Esophagus squamous epithelium (tissue), 4 donors: ENCODE results near the gene HOXB13.

Experiments used
- POLR2A ChIP-seq, 4 donors: fragments of 450-650 bp; IDR thresholded peaks; one replicate each; pipeline ENCODE4 v1.6.1; 2017; ENCODE audit warnings: antibody characterized with exemption in 4 of 4, mild to moderate bottlenecking in 4 of 4, moderate library complexity in 3 of 4
- TF ChIP-seq, protein P1 (sequence below), 6 experiments: fragments of 450-650 bp in 4 of 6; fragments of 200-600 bp in 2 of 6; sonication (generic) in 2 of 6; IDR thresholded peaks; one replicate each; pipeline ENCODE4 v1.5.1; 2016 to 2019; ENCODE audit warnings: antibody characterized with exemption in 6 of 6, mild to moderate bottlenecking in 4 of 6, moderate library complexity in 4 of 6

DNA sequence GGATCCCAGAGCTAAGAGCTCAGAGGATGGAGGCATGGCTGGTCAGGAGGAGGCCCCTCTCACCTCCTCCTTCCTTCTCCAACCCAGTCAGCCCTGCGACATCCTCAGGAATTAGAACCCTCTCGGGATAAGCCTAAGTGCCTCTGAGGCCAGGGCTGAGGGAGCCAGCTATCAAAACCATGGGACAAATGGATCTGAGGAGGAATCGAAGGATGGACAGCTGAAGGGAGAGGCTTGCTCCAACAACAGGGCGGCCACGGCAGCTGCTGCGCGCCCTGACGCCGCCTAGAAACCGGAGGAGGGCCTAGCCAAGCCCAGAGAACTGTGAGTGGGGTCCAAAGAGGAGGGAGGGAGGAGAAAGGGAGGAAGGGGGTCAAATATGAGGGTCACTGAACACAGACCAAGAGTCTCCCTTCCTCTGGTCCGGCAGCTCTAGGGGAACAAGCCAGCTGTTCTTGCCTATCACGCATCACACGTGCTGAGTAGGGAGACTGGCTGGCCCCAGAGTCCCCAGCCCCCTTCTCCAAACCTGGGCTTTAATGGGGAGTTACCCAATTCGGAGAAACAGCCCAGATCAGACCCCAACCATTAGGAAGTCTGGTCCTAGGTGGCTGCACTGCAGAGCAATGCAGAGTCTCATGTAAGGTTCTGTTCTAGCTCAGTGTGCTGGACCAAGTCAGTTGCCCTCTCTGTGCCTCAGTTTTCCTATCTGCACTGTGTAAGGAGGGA lies 5.9 kb upstream of the HOXB13 start:
- TF ChIP-seq, protein P1, sequence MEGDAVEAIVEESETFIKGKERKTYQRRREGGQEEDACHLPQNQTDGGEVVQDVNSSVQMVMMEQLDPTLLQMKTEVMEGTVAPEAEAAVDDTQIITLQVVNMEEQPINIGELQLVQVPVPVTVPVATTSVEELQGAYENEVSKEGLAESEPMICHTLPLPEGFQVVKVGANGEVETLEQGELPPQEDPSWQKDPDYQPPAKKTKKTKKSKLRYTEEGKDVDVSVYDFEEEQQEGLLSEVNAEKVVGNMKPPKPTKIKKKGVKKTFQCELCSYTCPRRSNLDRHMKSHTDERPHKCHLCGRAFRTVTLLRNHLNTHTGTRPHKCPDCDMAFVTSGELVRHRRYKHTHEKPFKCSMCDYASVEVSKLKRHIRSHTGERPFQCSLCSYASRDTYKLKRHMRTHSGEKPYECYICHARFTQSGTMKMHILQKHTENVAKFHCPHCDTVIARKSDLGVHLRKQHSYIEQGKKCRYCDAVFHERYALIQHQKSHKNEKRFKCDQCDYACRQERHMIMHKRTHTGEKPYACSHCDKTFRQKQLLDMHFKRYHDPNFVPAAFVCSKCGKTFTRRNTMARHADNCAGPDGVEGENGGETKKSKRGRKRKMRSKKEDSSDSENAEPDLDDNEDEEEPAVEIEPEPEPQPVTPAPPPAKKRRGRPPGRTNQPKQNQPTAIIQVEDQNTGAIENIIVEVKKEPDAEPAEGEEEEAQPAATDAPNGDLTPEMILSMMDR (IDR thresholded peaks at IDR 0.05) = no peak
- TF ChIP-seq POLR2A (IDR thresholded peaks at IDR 0.05) = no peak
